ENCODE results near the gene DAB2IP. TPM values are rescaled to one million over a fixed set of nuclear protein-coding genes. Genes with fewer than 3 reads are reported as not detected.
"Not testable (repeated sequence)": the region's sequence is repeated elsewhere in the genome, so short reads cannot be mapped to it uniquely, and the experiment has no call there.

Gene DAB2IP
- total RNA-seq, 1 donor, result 0.81 TPM

- DNase-seq (ENCODE audit: low read depth in 2 of 3, low spot score in 2 of 3), result no peak
These were observed 10.2 kb upstream of the DAB2IP start for GRCh38 chr9:121641224-121641611.

GRCh38 chr9:121642758-121643157 lies 8.7 kb upstream of the DAB2IP start:
- DNase-seq (ENCODE audit: low read depth in 2 of 3, low spot score in 2 of 3), result no peak

GRCh38 chr9:121643473-121643872 lies 8.0 kb upstream of the DAB2IP start:
- no peak for DNase-seq (ENCODE audit: low read depth in 2 of 3, low spot score in 2 of 3)

GRCh38 chr9:121644040-121644439 lies 7.4 kb upstream of the DAB2IP start:
- DNase-seq (ENCODE audit: low read depth in 2 of 3, low spot score in 2 of 3), result not testable (repeated sequence)

- DNase-seq (ENCODE audit: low read depth in 2 of 3, low spot score in 2 of 3), result peak in 2 of 3 donors; percentile 61 to 93
These were observed 6.4 kb upstream of the DAB2IP start for GRCh38 chr9:121645003-121645402.

- no peak for DNase-seq (ENCODE audit: low read depth in 2 of 3, low spot score in 2 of 3)
These were observed 5.3 kb upstream of the DAB2IP start for GRCh38 chr9:121645853-121646807.

- DNase-seq (ENCODE audit: low read depth in 2 of 3, low spot score in 2 of 3), result peak in 2 of 3 donors; percentile 51 to 73
These were observed 4.4 kb upstream of the DAB2IP start for GRCh38 chr9:121646992-121647391.

- DNase-seq (ENCODE audit: low read depth in 2 of 3, low spot score in 2 of 3), result no peak
These were observed 3.3 kb upstream of the DAB2IP start for GRCh38 chr9:121648172-121648571.

- no peak for DNase-seq (ENCODE audit: low read depth in 2 of 3, low spot score in 2 of 3)
These were observed 2.6 kb upstream of the DAB2IP start for GRCh38 chr9:121648799-121649198.

GRCh38 chr9:121649476-121650216 lies 1.8 kb upstream of the DAB2IP start:
- DNase-seq (ENCODE audit: low read depth in 2 of 3, low spot score in 2 of 3), result no peak

- DNase-seq (ENCODE audit: low read depth in 2 of 3, low spot score in 2 of 3), result peak in 2 of 3 donors; percentile 73 to 82
These were observed 1.0 kb upstream of the DAB2IP start for GRCh38 chr9:121650217-121651007.

GRCh38 chr9:121651008-121651294 lies 483 bp upstream of the DAB2IP start:
- no peak for DNase-seq (ENCODE audit: low read depth in 2 of 3, low spot score in 2 of 3)

- no peak for DNase-seq (ENCODE audit: low read depth in 2 of 3, low spot score in 2 of 3)
These were observed 795 bp downstream of the DAB2IP start for GRCh38 chr9:121652021-121652837.

- DNase-seq (ENCODE audit: low read depth in 2 of 3, low spot score in 2 of 3), result no peak
These were observed 1.4 kb downstream of the DAB2IP start for GRCh38 chr9:121652838-121653231.

- no peak for DNase-seq (ENCODE audit: low read depth in 2 of 3, low spot score in 2 of 3)
These were observed 3.2 kb downstream of the DAB2IP start for GRCh38 chr9:121654499-121655140.

- DNase-seq (ENCODE audit: low read depth in 2 of 3, low spot score in 2 of 3), result no peak
These were observed 3.9 kb downstream of the DAB2IP start for GRCh38 chr9:121655231-121655755.

GRCh38 chr9:121656941-121657470 lies 5.6 kb downstream of the DAB2IP start:
- no peak for DNase-seq (ENCODE audit: low read depth in 2 of 3, low spot score in 2 of 3)

- DNase-seq (ENCODE audit: low read depth in 2 of 3, low spot score in 2 of 3), result no peak
These were observed 6.7 kb downstream of the DAB2IP start for GRCh38 chr9:121658166-121658565.

GRCh38 chr9:121658591-121658990 lies 7.2 kb downstream of the DAB2IP start:
- DNase-seq (ENCODE audit: low read depth in 2 of 3, low spot score in 2 of 3), result no peak
